ENCODE measurements around the gene HGD.

The HGD gene

DNA sequence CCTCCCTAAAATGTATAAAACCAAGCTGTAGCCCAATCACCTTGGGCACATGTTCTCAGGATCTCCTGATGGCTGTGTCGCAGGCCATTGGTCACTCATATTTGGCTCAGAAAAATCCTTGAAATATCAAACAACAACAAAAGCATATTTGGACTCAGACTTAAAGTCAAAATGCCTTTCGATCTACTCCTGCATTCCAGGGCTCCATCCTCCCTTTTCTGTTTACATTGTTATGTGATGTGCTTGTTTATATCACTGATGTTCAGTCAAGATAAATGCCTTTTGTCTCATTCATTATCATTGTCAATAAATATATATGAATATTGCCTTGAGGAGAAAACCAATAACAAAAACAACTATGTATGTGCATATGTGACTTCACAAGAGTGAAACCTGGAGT lies 31.7 kb downstream of the HGD start:
- TF ChIP-seq, protein P1, sequence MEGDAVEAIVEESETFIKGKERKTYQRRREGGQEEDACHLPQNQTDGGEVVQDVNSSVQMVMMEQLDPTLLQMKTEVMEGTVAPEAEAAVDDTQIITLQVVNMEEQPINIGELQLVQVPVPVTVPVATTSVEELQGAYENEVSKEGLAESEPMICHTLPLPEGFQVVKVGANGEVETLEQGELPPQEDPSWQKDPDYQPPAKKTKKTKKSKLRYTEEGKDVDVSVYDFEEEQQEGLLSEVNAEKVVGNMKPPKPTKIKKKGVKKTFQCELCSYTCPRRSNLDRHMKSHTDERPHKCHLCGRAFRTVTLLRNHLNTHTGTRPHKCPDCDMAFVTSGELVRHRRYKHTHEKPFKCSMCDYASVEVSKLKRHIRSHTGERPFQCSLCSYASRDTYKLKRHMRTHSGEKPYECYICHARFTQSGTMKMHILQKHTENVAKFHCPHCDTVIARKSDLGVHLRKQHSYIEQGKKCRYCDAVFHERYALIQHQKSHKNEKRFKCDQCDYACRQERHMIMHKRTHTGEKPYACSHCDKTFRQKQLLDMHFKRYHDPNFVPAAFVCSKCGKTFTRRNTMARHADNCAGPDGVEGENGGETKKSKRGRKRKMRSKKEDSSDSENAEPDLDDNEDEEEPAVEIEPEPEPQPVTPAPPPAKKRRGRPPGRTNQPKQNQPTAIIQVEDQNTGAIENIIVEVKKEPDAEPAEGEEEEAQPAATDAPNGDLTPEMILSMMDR (IDR thresholded peaks at IDR 0.05; ENCODE audit: low read depth, low read length) = no peak
- no peak for DNase-seq (ENCODE audit: low read depth in 2 of 2)
- no peak overlapping the region for H3K4me3 ChIP-seq (replicated peaks in 1 of 2; ENCODE audit: low read depth in 2 of 2, low read length in 2 of 2)

- no peak for DNase-seq (ENCODE audit: low read depth in 2 of 2)
- TF ChIP-seq, protein P1 (IDR thresholded peaks at IDR 0.05; ENCODE audit: low read depth, low read length) = no peak
- no peak overlapping the region for H3K4me3 ChIP-seq (replicated peaks in 1 of 2; ENCODE audit: low read depth in 2 of 2, low read length in 2 of 2)
Observed at GRCh38 chr3:120649830-120650233, 32.2 kb downstream of the HGD start.

DNA sequence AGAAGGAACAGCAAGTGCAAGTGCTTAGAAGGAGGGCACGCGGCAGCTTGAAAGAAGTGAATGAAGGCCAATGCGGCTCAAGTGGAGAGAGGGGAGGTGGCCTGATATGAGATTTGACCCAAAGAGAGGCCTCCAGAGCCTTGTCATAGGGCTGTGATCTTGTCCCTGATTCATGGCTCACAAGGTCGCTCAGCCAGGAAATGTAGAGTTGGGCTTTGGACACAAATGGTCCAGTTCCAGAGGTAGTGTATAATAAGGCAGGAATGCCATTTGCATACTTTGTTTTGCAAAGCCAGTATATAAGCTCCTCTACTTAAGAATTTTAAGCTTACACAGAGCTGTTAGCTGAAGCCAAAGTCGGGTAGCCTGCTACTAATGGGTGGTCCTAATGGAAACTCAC lies 33.7 kb downstream of the HGD start:
- H3K4me3 ChIP-seq (replicated peaks in 1 of 2; ENCODE audit: low read depth in 2 of 2, low read length in 2 of 2) = no peak overlapping the region
- no peak for DNase-seq (ENCODE audit: low read depth in 2 of 2)

DNA sequence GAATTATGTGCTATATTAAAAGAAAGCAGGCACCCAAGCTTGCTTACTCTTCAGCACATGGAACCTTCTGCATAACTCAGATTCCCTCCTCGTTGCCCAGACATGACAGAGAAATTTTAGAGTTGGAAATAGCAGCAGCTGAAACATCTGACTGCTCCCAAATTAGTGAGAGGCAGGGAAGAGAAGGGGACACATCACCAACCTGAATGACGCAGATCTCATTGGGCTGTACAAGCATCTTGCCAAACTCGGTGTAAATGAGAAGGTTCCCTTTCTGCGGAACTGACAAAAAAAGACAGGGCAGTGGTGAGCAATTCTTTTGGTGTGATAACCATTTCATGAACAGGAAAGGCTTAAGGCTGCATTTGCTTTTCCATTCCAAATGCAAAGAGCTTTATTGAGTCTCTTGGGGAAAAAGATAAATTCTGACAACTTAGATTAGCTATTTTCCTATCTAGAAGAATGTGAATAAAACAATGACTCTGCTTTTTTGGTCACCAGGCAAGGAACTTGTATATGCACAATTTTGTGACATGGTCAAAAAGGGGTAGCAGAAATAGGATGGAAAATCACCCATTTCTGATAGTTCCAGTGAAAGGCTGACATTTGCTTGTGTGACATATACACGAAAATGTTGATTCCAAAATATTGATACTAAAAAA lies 35.1 kb downstream of the HGD start:
- TF ChIP-seq, protein P1 (IDR thresholded peaks at IDR 0.05; ENCODE audit: low read depth, low read length) = no peak
- no peak overlapping the region for H3K4me3 ChIP-seq (replicated peaks in 1 of 2; ENCODE audit: low read depth in 2 of 2, low read length in 2 of 2)
- DNase-seq (ENCODE audit: low read depth in 2 of 2) = peak; percentile 43 to 78

More for the DNA sequence above, 33.7 kb downstream of the HGD start:
- TF ChIP-seq, protein P1 (IDR thresholded peaks at IDR 0.05; ENCODE audit: low read depth, low read length) = no peak

DNA sequence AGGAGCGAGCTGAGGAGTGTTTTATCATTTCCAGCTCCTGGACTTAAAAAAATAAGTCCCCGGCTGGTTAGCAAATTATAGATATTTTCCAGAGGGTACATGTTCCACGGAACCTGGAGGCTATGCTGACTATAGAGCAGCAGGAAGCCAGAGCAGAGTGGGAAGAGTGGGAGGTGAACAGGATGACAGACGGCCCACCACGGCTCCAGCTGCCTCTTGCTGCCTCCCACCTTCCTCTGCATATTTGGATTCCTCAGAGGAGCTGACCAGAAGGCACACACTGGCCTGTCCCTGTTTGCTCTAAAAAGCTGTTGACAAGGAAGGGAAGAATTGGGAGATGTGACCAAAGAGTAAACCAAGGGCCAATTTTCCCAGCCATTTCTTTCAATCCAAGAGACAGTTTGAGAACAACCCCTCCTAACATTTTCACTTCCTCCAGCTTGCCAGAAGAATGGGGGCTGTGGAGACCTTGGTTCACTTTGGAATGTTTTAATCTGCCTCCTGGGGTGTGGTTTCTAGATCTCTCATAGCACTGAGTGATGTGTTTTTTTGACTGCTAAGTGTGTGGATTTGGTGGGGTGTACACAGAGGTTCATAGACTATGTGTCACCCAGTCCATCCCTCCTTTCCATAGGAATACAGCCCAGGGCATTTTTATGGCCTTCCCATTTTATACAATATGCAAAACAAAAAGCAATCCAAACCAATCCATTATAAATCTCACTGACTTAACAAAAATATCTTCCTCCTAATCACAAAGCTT lies 36.8 kb downstream of the HGD start:
- no peak overlapping the region for H3K4me3 ChIP-seq (replicated peaks in 1 of 2; ENCODE audit: low read depth in 2 of 2, low read length in 2 of 2)
- TF ChIP-seq, protein P1 (IDR thresholded peaks at IDR 0.05; ENCODE audit: low read depth, low read length) = no peak
- DNase-seq (ENCODE audit: low read depth in 2 of 2) = peak in 1 of 2 donors; percentile 60

DNA sequence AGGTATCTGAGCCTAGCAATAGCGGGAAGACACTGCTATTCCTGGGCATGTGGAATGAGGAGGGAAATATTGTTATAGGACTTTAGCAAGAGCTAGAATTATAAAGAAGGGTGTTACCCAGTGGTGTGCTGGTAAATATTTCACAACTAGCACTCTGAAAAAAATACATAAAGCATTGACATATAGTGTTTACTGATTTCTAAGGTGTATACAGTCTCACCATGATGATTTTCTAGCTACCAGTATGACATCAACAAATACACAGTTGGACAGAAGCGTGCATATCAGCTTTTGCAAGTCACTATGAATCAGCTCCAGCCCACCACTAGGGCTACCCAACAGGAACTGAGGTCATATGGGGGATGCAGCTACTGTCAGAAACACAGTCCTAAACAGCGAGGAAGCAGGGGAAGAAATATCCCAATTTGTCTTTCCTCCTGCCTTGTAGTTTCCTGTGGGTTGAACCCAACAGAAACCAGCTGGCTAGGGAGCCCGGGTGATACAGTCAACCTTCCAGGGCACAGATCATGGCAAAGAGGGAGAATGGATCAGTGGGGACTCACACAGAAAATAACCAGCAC lies 39.6 kb downstream of the HGD start:
- DNase-seq (ENCODE audit: low read depth in 2 of 2) = peak; percentile 81 to 84
- TF ChIP-seq, protein P1 (IDR thresholded peaks at IDR 0.05; ENCODE audit: low read depth, low read length) = peak; percentile 22
- no peak overlapping the region for H3K4me3 ChIP-seq (replicated peaks in 1 of 2; ENCODE audit: low read depth in 2 of 2, low read length in 2 of 2)
